Kidney (tissue), 14 donors: ENCODE measurements around the gene THAP8. TPM values are rescaled to one million over a fixed set of nuclear protein-coding genes. Genes with fewer than 3 reads are reported as not detected.
A peak's percentile ranks its signal among the peaks of the same experiment; 100 is the strongest.

Experiments
- DNase-seq, 5 donors: peaks; one replicate each; pipeline ENCODE4 v3.0.0-alpha.2; 2013 to 2020
- FAIRE-seq: peaks from 2 replicates; lab custom pipeline; 2012; peaks lifted over from hg19 to GRCh38; lab: Jason Lieb, UNC
- H3K27ac ChIP-seq, 2 donors: one replicate each; pipeline ENCODE4 v1.7.0; 2013; ENCODE audit warnings: low read depth in 2 of 2, low read length in 2 of 2, inconsistent platforms in 1 of 2
- H3K27me3 ChIP-seq: one replicate; pipeline ENCODE4 v1.7.1; 2013; ENCODE audit warnings: low read length, inconsistent platforms; ENCODE audit not compliant: control insufficient read depth, insufficient read depth
- H3K36me3 ChIP-seq, 3 donors: one replicate each; pipeline versions ENCODE4 v1.7.0 to v1.7.1; 2013; ENCODE audit warnings: low read length in 3 of 3, control low read depth in 1 of 3, inconsistent platforms in 1 of 3; ENCODE audit not compliant: insufficient read depth in 3 of 3, control insufficient read depth in 2 of 3
- H3K4me1 ChIP-seq, 3 donors: one replicate each; pipeline versions ENCODE4 v1.7.0 to v1.7.1; 2013; ENCODE audit warnings: low read length in 3 of 3, inconsistent platforms in 1 of 3, low read depth in 1 of 3; ENCODE audit not compliant: control insufficient read depth in 2 of 3, insufficient read depth in 2 of 3
- H3K4me3 ChIP-seq, 3 donors: one replicate each; pipeline versions ENCODE4 v1.7.0 to v1.8.1; 2013; ENCODE audit warnings: low read length in 3 of 3, control low read depth in 1 of 3, inconsistent platforms in 1 of 3
- H3K9ac ChIP-seq, 3 donors: one replicate each; pipeline versions ENCODE4 v1.7.0 to v1.7.1; 2013; ENCODE audit warnings: low read length in 3 of 3, control low read depth in 1 of 3, inconsistent platforms in 1 of 3
- H3K9me3 ChIP-seq, 3 donors: one replicate each; pipeline versions ENCODE4 v1.7.0 to v1.7.1; 2013; ENCODE audit warnings: low read length in 3 of 3, control low read depth in 1 of 3, inconsistent platforms in 1 of 3; ENCODE audit not compliant: control insufficient read depth in 2 of 3, insufficient read depth in 1 of 3
- CTCF ChIP-seq: IDR thresholded peaks from 3 replicates; pipeline ENCODE4 v1.5.1; 2012; ENCODE audit warnings: mild to moderate bottlenecking, moderate library complexity, borderline replicate concordance; ENCODE audit not compliant: insufficient read depth; ENCODE audit errors: extremely low read depth
- intact Hi-C: fragments of 100-400 bp; cut with DNase I; formaldehyde crosslinking; loops from one replicate; pipeline ENCODE4 v1.11.1; 2022
- polyA plus RNA-seq: library from polyadenylated mRNA; stranded (reverse); fragments of 350-450 nt; fragmentation: Illumina TruSeq; extraction: RNeasy Lipid Tissue Mini Kit (QIAGEN cat#74804); gene quantifications from one replicate; pipeline ENCODE4 v1.2.3, GENCODE V29; 2014; ENCODE audit warnings: low read depth, low replicate concordance; ENCODE audit not compliant: insufficient read depth
- total RNA-seq: library from RNA; stranded (reverse); fragmentation: NEBNext Ultra II Directional; extraction: Animal tissue kit (Norgen Biotek cat#: 25700); gene quantifications from one replicate; pipeline ENCODE4 v1.2.1, GENCODE V29; 2021
- donor health status: control.
- donor health status: control.
- donor health status: control.
- donor health status: control.
- donor health status: control.
- donor health status: DM: yes; HTN: yes; CAD: no.
- donor health status: Normal renal cell carcinoma (clear cell type).

THAP8 gene
- total and polyA plus RNA-seq, 2 donors from 2014 or later: 3.7 to 10.3 TPM

GRCh38 chr19:36040495-36040894 is 13.6 kb downstream of the THAP8 start:
- TF ChIP-seq CTCF: no peak
- peaks cover 0 to 3% (median 0%) of the 10 kb centered on the region in 3 donors for H3K4me1 ChIP-seq
- DNase-seq: peak in 2 of 5 donors; percentile 17 to 19
- no peak overlapping the region for H3K9ac ChIP-seq
- no peak overlapping the region for H3K4me3 ChIP-seq
- H3K36me3 ChIP-seq: no peaks in the 10 kb centered on the region
- FAIRE-seq: no peak
- intact Hi-C loops: no loop called here
- no peaks in the 10 kb centered on the region for H3K27me3 ChIP-seq
- no peaks in the 10 kb centered on the region for H3K9me3 ChIP-seq
- H3K27ac ChIP-seq: no peak overlapping the region

GRCh38 chr19:36032251-36033104 is 21.6 kb downstream of the THAP8 start, which contains the start of gene CLIP3:
TSS of gene CLIP3 (minus strand) at chr19:36032873. CDS start at chr19:36032357, 516 bp downstream.
- Histone ChIP-seq H3K36me3 (no peaks in the 10 kb centered on the region), H3K9me3 (no peaks in the 10 kb centered on the region), H3K27ac (peak within 1 kb of the TSS in 1 of 2 donors; percentile 51), H3K4me3 (peak within 1 kb of the TSS; percentile 54 to 68 (median 59)), H3K27me3 (no peaks in the 10 kb centered on the region), H3K4me1 (peaks cover 0 to 2% (median 0%) of the 10 kb centered on the region in 3 donors), H3K9ac (peak within 1 kb of the TSS in 2 of 3 donors; percentile 40 to 65)
- FAIRE-seq: no peak
- no peak for TF ChIP-seq CTCF
- DNase-seq: peak; percentile 79 to 91 (median 88)
- intact Hi-C loops: no loop called here

- H3K4me3 ChIP-seq: peak overlapping the region in 1 of 3 donors; percentile 18
- intact Hi-C loops: no loop called here
- H3K9ac ChIP-seq: no peak overlapping the region
- no peak for FAIRE-seq
- H3K9me3 ChIP-seq: no peaks in the 10 kb centered on the region
- H3K27ac ChIP-seq: no peak overlapping the region
- TF ChIP-seq CTCF: no peak
- no peak for DNase-seq
- H3K27me3 ChIP-seq: no peaks in the 10 kb centered on the region
- peaks cover 0 to 2% (median 0%) of the 10 kb centered on the region in 3 donors for H3K4me1 ChIP-seq
- no peaks in the 10 kb centered on the region for H3K36me3 ChIP-seq
These were observed 22.8 kb downstream of the THAP8 start for GRCh38 chr19:36031308-36031707.
